ENCODE data around the gene CTTN.

The CTTN gene

GRCh38 chr11:70399681-70400112 lies 1.4 kb downstream of the CTTN start:
- no peak for TF ChIP-seq CTCF (IDR thresholded peaks at IDR 0.05; ENCODE audit: low read length)
- TF ChIP-seq EZH2 (IDR thresholded peaks at IDR 0.05; ENCODE audit: borderline replicate concordance, low read length) = no peak
- Histone ChIP-seq H3K9me3 (ENCODE audit: low read length) (no peaks in the 10 kb centered on the region), H3K9ac (ENCODE audit: low read length) (no peak overlapping the region), H2AFZ (ENCODE audit: low read length) (no peak overlapping the region), H3K27me3 (ENCODE audit: insufficient read depth, low read length) (peaks cover 3% of the 10 kb centered on the region; the same call in 1 of the 2 replicates), H3K4me2 (ENCODE audit: low read length) (no peak overlapping the region), H3K4me3 (ENCODE audit: low read depth, low read length, poor library complexity, severe bottlenecking) (no peak overlapping the region), H3F3A (ENCODE audit: insufficient read depth, low read length) (no peaks in the 10 kb centered on the region), H4K20me1 (ENCODE audit: insufficient read depth, low read length) (no peaks in the 10 kb centered on the region), H3K79me2 (ENCODE audit: insufficient read depth, low read length) (no peaks in the 10 kb centered on the region), H3K36me3 (ENCODE audit: insufficient read depth, low read length) (no peaks in the 10 kb centered on the region), H3K27ac (ENCODE audit: low read depth, low read length, poor library complexity, severe bottlenecking) (no peak overlapping the region), H3K9me2 (ENCODE audit: low read depth, low read length) (no peaks in the 10 kb centered on the region), H3K4me1 (ENCODE audit: insufficient read depth, low read length, severe bottlenecking) (peaks cover 13% of the 10 kb centered on the region)

GRCh38 chr11:70400643-70401042 lies 2.3 kb downstream of the CTTN start:
- Histone ChIP-seq H3K27me3 (ENCODE audit: insufficient read depth, low read length) (peaks cover 3% of the 10 kb centered on the region; the same call in 1 of the 2 replicates), H3K4me1 (ENCODE audit: insufficient read depth, low read length, severe bottlenecking) (peaks cover 13% of the 10 kb centered on the region), H3K9me2 (ENCODE audit: low read depth, low read length) (no peaks in the 10 kb centered on the region), H3K9ac (ENCODE audit: low read length) (no peak overlapping the region), H3F3A (ENCODE audit: insufficient read depth, low read length) (no peaks in the 10 kb centered on the region), H3K27ac (ENCODE audit: low read depth, low read length, poor library complexity, severe bottlenecking) (no peak overlapping the region), H3K4me2 (ENCODE audit: low read length) (no peak overlapping the region), H4K20me1 (ENCODE audit: insufficient read depth, low read length) (no peaks in the 10 kb centered on the region), H3K79me2 (ENCODE audit: insufficient read depth, low read length) (no peaks in the 10 kb centered on the region), H3K4me3 (ENCODE audit: low read depth, low read length, poor library complexity, severe bottlenecking) (no peak overlapping the region), H3K36me3 (ENCODE audit: insufficient read depth, low read length) (no peaks in the 10 kb centered on the region), H3K9me3 (ENCODE audit: low read length) (no peaks in the 10 kb centered on the region), H2AFZ (ENCODE audit: low read length) (no peak overlapping the region)
- no peak for TF ChIP-seq CTCF (IDR thresholded peaks at IDR 0.05; ENCODE audit: low read length)
- no peak for TF ChIP-seq EZH2 (IDR thresholded peaks at IDR 0.05; ENCODE audit: borderline replicate concordance, low read length)

GRCh38 chr11:70402016-70402415 lies 3.7 kb downstream of the CTTN start:
- peaks cover 3% of the 10 kb centered on the region; the same call in 1 of the 2 replicates for H3K27me3 ChIP-seq (ENCODE audit: insufficient read depth, low read length)
- no peak overlapping the region for H2AFZ ChIP-seq (ENCODE audit: low read length)
- H3K36me3 ChIP-seq (ENCODE audit: insufficient read depth, low read length) = no peaks in the 10 kb centered on the region
- no peak overlapping the region for H3K4me3 ChIP-seq (ENCODE audit: low read depth, low read length, poor library complexity, severe bottlenecking)
- H3K4me1 ChIP-seq (ENCODE audit: insufficient read depth, low read length, severe bottlenecking) = peaks cover 13% of the 10 kb centered on the region
- no peaks in the 10 kb centered on the region for H4K20me1 ChIP-seq (ENCODE audit: insufficient read depth, low read length)
- H3K9ac ChIP-seq (ENCODE audit: low read length) = no peak overlapping the region
- H3K27ac ChIP-seq (ENCODE audit: low read depth, low read length, poor library complexity, severe bottlenecking) = no peak overlapping the region
- no peak overlapping the region for H3K4me2 ChIP-seq (ENCODE audit: low read length)
- H3K9me3 ChIP-seq (ENCODE audit: low read length) = no peaks in the 10 kb centered on the region
- H3K9me2 ChIP-seq (ENCODE audit: low read depth, low read length) = no peaks in the 10 kb centered on the region
- TF ChIP-seq CTCF (IDR thresholded peaks at IDR 0.05; ENCODE audit: low read length) (no peak), EZH2 (IDR thresholded peaks at IDR 0.05; ENCODE audit: borderline replicate concordance, low read length) (no peak)
- no peaks in the 10 kb centered on the region for H3F3A ChIP-seq (ENCODE audit: insufficient read depth, low read length)
- no peaks in the 10 kb centered on the region for H3K79me2 ChIP-seq (ENCODE audit: insufficient read depth, low read length)

All from OCI-LY1 (cell line).